ENCODE measurements around the gene PIGO.
A peak's percentile ranks its signal among the peaks of the same experiment; 100 is the strongest.

The PIGO gene

GRCh38 chr9:35070823-35071813, 25.3 kb downstream of the PIGO start:
- peak; percentile 24 for DNase-seq

DNA sequence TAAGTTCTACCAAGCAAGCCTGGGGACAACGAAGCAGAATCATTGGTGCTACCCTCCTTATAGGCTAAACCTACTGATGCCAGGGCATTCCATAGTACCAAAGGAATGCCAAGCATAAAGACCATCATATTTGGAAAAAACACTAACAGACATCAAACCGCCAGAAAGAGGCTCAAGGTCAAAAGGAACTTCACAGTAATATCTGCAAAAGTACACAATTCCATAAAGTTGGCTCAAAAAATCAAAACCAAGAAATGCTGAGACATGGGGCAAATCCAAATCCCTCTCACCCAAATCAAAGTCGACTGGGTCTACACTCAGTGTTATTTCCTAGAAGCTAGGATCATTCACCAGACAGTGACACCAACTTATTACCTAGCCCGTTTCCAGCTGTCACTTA, 27.4 kb downstream of the PIGO start:
- DNase-seq: no peak

- no peak for DNase-seq
These were observed 29.3 kb downstream of the PIGO start for GRCh38 chr9:35067056-35067455.

DNA sequence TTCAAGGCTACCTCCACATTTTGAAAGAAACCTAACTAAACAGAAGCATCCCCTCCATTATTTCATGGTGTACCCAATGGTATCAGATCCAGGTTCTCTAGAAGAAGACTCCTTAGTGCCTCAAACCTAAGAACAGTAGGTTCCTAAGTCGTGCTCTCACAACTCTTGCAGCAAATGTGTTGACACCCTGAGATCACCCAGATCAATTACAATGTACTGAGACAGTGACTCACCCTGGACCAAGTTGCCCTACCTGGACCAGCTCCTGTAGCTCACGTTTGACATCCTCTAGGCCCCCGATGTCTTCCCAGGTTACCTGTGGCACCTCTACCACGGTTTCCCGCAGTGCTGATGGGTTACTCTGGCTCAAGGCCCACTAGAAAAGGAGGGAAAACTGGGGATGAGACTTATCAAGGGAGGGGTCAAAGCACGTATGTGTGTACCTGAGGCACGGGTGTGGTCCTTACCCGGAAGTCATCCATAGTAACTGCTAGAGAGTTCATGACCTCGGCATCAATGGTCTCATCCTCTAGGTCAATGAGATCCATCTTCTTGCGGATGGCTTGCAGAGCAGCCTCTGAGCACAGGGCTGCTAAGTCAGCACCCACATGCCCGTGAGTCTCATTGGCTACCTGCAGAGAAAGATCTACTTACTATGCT, 35.7 kb downstream of the PIGO start:
- no peak for DNase-seq

DNA sequence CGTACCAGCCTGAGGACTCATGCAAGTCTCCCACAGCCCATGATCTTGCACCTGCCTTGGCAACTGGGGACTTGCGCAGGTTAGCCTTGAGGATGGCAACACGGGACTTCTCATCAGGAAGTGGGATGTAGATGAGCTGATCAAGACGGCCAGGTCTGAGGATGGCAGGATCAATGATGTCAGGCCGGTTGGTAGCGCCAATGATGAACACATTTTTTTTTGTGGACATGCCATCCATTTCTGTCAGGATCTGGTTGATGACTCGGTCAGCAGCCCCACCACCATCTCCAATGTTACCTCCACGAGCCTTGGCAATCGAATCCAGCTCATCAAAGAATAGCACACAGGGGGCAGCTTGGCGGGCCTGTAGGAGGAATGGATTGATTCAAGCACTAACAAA, 37.0 kb downstream of the PIGO start:
- no peak for DNase-seq

DNA sequence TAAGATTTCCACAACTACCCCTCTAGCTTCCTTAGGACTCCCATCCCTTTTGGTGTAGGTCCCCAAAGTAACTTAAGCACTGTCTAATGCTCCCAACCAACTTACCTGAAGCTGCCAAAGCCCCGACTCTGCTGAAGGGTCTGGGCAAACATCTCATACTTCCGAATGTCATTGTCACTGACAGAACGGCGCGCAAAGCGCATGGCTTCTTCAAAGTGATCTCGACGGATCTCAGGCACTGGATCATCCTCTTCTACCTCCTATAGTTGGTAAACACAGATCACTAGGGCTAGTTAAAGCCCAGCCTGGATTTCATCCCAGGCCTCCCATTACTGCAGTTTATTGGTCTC, 39.1 kb downstream of the PIGO start:
- DNase-seq: no peak

DNA sequence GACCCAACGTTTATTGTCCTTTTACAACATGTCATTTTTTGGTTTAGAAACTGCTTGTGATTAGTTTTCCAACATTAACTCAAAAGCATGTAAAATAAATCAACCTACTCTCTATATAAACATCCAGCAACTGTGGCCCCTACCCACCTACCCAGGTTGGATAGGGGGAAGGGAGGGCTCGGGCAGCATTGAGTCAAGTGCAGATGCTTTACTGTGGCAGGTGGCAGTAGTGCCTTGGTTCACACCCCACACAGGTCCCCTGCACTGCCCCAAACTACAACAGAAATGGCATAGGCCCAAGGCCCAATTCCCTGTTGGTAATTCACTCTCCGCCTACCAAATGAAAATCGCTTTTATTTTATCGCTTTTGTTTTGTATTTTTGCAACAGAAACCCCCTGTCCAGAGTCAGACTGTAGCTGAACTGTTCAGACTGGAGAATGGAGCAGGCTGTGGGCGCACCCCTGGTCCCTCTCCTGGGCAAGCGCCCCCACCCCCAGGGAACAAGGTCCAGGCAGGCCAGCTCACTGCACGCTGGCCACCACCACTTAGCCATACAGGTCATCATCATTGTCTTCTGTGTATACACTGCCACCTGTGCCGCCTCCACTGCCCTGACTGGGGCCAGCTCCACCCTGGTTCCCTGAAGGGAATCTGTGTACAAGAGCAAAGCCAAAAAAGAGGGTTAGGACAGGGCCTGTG, 39.7 kb downstream of the PIGO start:
- no peak for DNase-seq

GRCh38 chr9:35054871-35055644, 41.3 kb downstream of the PIGO start:
- DNase-seq: no peak

DNA sequence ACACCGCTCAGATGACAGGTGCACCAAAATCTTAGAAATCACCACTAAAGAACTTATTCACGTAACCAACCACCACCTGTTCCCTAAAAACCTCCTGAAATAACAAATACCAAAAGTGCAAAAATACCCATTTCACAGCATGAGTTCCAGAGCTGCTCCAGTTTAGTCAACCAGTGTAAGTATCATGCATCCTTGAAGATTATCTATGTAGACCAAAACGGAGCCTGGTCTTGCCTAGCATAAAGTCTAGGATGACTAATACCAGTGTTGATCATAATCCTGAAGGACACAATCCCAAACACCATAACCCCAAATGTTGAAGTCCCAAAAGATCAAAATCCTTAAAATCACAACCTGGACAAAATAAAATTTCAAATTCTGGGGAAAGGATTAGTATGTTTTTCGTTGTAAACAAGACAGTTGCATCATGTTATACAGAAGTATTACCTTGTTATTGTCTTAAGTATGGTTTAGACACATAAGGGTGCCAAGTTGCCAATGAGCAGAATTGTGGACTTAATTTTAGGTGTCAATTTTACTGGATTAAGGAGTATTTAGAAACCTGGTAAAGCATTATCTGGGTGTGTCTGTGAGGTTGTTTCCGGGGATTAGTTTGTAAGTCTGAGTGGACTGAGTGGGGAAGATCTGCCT, 42.1 kb downstream of the PIGO start:
- DNase-seq: no peak

GRCh38 chr9:35051069-35051967, 45.1 kb downstream of the PIGO start:
- peak; percentile 51 for DNase-seq

DNA sequence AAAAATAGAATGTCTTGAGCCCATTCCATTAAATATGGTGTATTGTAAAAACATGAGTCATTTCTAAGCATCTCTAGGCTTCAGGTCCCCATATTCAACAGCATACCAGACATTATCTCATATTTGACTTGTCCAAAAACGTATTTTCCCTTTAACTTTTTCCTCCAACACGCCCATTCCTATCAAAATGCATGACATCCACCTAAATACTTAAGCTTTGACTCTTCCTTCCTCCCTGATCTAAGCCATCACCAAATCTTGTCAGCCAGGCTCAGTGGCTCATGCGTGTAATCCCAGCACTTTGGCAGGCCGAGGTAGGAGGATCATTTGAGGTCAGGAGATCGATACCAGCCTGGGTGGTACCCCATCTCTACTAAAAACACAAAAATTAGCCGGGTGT, 47.9 kb downstream of the PIGO start:
- DNase-seq: no peak

- DNase-seq: no peak
These were observed 52.3 kb downstream of the PIGO start for GRCh38 chr9:35044071-35044470.

DNA sequence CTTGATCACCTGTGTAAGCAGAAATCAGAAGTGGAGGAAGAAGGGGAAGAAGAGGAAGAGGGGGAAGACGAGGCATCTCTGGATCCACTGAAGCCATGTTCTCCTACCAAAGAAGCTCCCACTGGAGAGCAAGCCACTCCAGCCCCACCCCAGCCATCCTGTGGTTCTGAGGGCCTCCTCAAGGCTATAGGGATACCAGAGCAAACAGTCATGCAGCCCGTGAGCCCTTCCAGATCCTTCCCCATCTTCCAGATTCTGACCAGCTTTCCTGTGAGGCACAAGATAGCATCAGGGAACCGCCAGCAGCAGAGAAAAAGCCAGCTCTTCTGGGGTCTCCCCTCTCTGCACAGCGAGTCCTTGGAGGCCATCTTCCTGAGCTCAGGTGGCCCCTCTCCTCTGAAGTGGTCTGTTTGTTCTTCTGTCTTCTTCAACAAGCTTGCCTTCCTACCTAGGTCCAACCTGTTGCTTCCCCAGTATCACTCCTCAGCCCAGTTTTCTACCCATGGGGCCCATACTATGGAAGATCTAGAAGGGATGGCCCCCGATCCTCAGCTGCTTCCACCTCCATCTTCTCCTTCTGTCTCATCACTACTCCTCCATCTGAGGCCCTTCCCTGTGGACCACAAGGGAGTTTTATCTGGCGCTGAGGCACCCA, 53.4 kb downstream of the PIGO start:
- no peak for DNase-seq

GRCh38 chr9:35042081-35042604, 54.2 kb downstream of the PIGO start:
- DNase-seq: no peak
